ENCODE measurements around the gene CYP2B6.
"Not testable (repeated sequence)": the region's sequence is repeated elsewhere in the genome, so short reads cannot be mapped to it uniquely, and the experiment has no call there.

Gene CYP2B6

GRCh38 chr19:40990972-40991381 lies at the start of gene CYP2B6:
Gene CYP2B6 (plus strand): TSS chr19:40991282. CDS start chr19:40991306, 24 bp downstream.
- intact Hi-C loops (cut with DNase I): no loop called here
- DNase-seq: no peak

DNA sequence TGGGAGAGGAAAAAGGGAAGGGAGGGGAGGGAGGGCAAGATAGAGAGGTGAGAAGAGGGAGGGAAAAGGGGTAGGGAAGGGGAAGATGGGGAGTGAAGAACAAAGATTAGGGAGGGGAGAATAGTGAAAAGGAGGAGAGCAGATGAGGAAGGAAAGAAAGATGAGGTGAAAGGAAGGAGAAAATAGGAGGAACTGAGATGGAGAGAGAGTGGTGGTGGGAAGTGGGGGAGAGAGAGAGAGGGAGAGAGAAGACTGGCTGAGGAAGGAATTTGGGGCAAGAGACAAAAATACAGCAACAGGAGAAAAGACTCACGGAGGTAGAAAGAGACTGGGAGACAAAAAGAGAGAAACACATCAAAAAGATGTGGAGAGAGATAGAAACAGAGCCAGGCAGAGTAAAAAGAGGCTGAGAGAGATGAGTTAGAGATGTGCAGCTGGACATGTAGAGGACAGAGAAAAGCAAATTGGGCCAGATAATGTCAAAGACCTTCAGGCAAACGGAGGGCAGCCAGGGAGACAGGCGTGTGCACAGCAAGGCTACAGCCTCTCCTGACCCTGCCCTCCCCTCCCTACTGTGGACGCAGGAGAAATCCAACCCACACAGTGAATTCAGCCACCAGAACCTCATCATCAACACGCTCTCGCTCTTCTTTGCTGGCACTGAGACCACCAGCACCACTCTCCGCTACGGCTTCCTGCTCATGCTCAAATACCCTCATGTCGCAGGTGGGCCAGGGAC lies 49.4 kb upstream of the CYP2B6 start:
- intact Hi-C loops (cut with DNase I): no loop called here
- DNase-seq: no peak

- no peak for DNase-seq
- intact Hi-C loops (cut with DNase I): no loop called here
Measured at GRCh38 chr19:40945645-40946044, 45.4 kb upstream of the CYP2B6 start.

GRCh38 chr19:40947114-40947513 lies 44.0 kb upstream of the CYP2B6 start:
- intact Hi-C loops (cut with DNase I): no loop called here
- DNase-seq: no peak

DNA sequence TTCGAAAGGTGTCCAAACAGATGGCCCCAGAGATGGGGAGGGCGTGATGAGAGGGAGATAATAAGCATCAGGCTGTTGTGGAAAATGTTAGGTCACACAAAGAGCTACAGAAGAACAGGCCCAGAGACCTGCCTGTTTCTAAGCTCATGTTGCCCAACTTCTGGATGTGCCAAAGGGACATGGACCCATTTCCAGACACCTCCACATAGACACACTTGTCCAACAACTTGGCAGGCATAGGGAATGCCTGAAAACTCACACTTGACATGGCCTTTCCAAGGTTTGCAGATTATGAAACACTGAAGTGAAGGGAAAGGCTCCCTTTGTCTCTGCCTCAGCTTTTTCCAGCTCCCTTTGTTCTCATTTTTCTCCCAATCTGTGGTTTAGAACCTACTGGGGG lies 43.5 kb upstream of the CYP2B6 start:
- DNase-seq: no peak

GRCh38 chr19:40948580-40949299 lies 42.3 kb upstream of the CYP2B6 start:
- no peak for DNase-seq
- intact Hi-C loops (cut with DNase I): no loop called here

More for the DNA sequence above, 43.5 kb upstream of the CYP2B6 start:
- intact Hi-C loops (cut with DNase I): no loop called here

DNA sequence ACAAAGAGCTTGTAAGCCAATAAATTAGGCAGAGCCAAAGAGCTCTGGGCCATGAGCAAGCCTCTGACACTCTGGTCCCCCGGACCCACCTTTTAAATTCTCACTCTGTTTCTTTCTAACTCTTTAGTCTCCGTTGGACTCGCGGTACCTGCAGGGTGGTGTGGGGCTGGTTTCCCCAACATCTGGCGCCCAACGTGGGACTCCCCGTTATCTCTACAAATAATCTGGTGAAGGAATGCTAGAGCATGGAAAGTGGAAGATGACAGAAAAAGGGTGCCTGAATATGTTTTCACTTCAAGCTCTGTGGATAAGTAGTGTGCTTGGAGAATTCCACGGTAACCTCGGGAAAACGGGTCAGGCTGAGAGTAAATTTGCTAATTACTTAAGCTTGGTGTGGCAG lies 36.5 kb upstream of the CYP2B6 start:
- intact Hi-C loops (cut with DNase I): no loop called here
- DNase-seq: no peak

DNA sequence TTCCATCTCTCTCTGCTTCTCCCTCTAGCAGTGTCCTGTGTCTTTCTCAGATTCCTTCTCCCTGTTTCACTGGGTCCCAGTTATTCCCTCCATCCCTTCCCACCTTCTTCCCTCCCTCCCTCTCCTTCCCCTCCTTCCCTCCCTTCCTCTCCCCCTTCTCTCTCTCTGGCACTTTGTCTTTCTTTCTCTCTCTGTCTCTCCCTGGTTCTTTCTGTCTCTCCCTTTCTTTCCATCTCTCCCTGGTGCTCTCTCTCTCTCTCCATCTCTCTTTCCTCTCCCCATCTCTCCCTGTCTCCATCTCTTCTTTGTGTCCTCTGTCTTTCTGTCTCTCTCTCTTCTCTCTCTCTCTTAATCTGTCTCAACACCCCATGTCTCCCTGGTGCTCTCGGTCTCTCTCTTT lies 31.7 kb upstream of the CYP2B6 start:
- intact Hi-C loops (cut with DNase I): no loop called here
- no peak for DNase-seq

- intact Hi-C loops (cut with DNase I): no loop called here
- no peak for DNase-seq
Measured at GRCh38 chr19:40960062-40960685, 30.9 kb upstream of the CYP2B6 start.

- no peak for DNase-seq
- intact Hi-C loops (cut with DNase I): no loop called here
Measured at GRCh38 chr19:40960780-40961179, 30.3 kb upstream of the CYP2B6 start.

GRCh38 chr19:40962460-40962961 lies 28.6 kb upstream of the CYP2B6 start:
- no peak for DNase-seq
- intact Hi-C loops (cut with DNase I): no loop called here

DNA sequence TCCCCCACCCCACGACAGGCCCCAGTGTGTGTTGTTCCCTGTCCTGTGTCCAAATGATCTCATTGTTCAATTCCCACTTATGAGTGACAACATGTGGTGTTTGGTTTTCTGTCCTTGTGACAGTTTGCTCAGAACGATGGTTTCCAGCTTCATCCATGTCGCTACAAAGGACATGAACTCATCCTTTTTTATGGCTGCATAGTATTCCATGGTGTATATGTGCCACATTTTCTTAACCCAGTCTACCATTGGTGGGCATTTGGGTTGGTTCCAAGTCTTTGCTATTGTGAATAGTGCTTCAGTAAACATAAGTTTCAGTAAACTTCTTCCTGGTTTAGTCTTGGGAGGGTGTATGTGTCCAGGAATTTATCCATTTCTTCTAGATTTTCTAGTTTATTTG lies 26.7 kb upstream of the CYP2B6 start:
- DNase-seq; intact Hi-C loops (cut with DNase I): not testable (repeated sequence)

DNA sequence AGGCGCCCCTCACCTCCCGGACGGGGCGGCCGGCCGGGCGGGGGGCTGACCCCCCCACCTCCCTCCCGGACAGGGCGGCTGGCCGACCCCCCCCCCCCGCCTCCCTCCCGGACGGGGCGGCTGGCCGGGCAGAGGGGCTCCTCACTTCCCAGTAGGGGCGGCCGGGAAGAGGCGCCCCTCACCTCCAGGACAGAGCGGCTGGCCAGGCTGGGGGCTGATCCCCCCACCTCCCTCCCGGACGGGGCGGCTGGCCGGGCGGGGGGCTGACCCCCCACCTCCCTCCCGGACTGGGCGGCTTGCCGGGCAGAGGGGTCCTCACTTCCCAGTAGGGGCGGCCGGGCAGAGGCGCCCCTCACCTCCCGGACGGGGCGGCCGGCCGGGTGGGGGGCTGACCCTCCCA lies 25.7 kb upstream of the CYP2B6 start:
- DNase-seq; intact Hi-C loops (cut with DNase I): not testable (repeated sequence)

DNA sequence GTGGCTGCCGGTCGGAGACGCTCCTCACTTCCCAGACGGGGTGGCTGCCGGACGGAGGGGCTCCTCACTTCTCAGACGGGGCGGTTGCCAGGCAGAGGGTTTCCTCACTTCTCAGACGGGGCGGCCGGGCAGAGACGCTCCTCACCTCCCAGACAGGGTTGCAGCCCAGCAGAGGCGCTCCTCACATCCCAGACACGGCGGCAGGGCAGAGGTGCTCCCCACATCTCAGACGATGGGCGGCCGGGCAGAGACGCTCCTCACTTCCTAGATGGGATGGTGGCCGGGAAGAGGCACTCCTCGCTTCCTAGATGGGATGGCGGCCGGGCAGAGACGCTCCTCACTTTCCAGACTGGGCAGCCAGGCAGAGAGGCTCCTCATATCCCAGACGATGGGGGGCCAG lies 24.5 kb upstream of the CYP2B6 start:
- intact Hi-C loops (cut with DNase I); DNase-seq: not testable (repeated sequence)

DNA sequence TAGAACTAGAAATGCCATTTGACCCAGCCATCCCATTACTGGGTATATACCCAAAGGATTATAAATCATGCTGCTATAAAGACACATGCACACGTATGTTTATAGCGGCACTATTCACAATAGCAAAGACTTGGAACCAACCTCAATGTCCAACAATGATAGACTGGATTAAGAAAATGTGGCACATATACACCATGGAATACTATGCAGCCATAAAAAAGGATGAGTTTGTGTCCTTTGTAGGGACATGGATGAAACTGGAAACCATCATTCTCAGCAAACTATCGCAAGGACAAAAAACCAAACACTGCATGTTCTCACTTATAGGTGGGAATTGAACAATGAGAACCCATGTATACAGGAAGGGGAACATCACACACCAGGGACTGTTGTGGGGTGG lies 23.0 kb upstream of the CYP2B6 start:
- intact Hi-C loops (cut with DNase I); DNase-seq: not testable (repeated sequence)

DNA sequence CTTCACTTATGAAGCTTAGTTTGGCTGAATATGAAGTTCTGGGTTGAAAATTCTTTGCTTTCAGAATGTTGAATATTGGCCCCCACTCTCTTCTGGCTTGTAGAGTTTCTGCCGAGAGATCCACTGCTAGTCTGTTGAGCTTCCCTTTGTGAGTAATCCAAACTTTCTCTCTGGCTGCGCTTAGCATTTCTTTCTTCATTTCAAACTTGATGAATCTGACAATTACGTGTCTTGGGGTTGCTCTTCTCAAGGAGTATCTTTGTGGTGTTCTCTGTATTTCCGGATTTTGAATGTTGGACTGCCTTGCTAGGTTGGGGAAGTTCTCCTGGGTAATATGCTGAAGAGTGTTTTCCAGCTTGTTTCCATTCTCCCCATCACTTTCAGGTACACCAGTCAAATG lies 21.4 kb upstream of the CYP2B6 start:
- intact Hi-C loops (cut with DNase I): loop anchor here (10.0 kb wide), 2 partner anchors 175 to 305 kb away; no protein-coding TSS in a partner anchor
- not testable (repeated sequence) for DNase-seq

- DNase-seq: not testable (repeated sequence)
- intact Hi-C loops (cut with DNase I): loop anchor here (10.0 kb wide), 2 partner anchors 174 to 306 kb away; no protein-coding TSS in a partner anchor
Measured at GRCh38 chr19:40970396-40971345, 20.4 kb upstream of the CYP2B6 start.

- intact Hi-C loops (cut with DNase I): loop anchor here (10.0 kb wide), 2 partner anchors 170 to 310 kb away; no protein-coding TSS in a partner anchor
Measured at GRCh38 chr19:40974633-40975037, 16.4 kb upstream of the CYP2B6 start.

GRCh38 chr19:40976134-40976533 lies 14.9 kb upstream of the CYP2B6 start:
- intact Hi-C loops (cut with DNase I): loop anchor here (10.0 kb wide), 2 partner anchors 169 to 311 kb away; no protein-coding TSS in a partner anchor

More at GRCh38 chr19:40974633-40975037, 16.4 kb upstream of the CYP2B6 start:
- DNase-seq: peak in 8 of 10 donors; percentile 34 to 91 (median 72)

DNA sequence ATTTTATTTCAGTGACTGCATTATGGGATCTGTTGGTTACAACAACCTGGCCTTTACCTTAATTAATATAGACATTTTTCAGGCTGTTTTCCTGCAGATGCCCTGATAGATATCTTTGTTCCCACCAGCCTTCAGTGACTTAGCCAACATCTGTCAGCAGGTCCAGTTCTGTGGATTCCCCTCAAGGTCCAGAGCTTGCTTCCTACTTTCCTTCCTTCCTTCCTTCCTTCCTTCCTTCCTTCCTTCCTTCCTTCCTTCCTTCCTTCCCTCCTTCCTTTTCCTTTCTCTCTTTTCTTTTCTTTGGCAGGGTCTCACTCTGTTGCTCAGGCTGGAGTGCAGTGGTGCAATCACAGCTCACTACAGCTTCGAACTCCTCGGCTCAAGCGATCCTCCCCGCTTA lies 14.4 kb upstream of the CYP2B6 start:
- DNase-seq: no peak
- intact Hi-C loops (cut with DNase I): loop anchor here (10.0 kb wide), 2 partner anchors 168 to 312 kb away; no protein-coding TSS in a partner anchor

More at GRCh38 chr19:40976134-40976533, 14.9 kb upstream of the CYP2B6 start:
- no peak for DNase-seq

Measured in posterior cingulate gyrus (tissue), 11 donors.